PFSK-1 (cell line): ENCODE data around the gene VSIG8.

ENCODE experiments used
- FOXP2 ChIP-seq: optimal IDR thresholded peaks from 2 replicates; pipeline ENCODE3; 2011; ENCODE audit warnings: borderline replicate concordance, control low read depth, inconsistent platforms; ENCODE audit not compliant: insufficient read depth; ENCODE audit errors: extremely low read length, extremely low read depth
- POLR2AphosphoS5 ChIP-seq: IDR thresholded peaks from 2 replicates; pipeline ENCODE4 v1.6.1; 2012; ENCODE audit warnings: low read depth, mild to moderate bottlenecking, control low read depth, low read length, moderate library complexity
- REST ChIP-seq, 2 experiments: IDR thresholded peaks; 2 replicates each; pipeline versions ENCODE4 v1.6.1 to v1.8.0; 2011 to 2012; ENCODE audit warnings: low read depth in 2 of 2, low read length in 2 of 2, control low read depth in 1 of 2, inconsistent platforms in 1 of 2, mild to moderate bottlenecking in 1 of 2, moderate library complexity in 1 of 2; ENCODE audit not compliant: insufficient read depth in 1 of 2
- SIN3A ChIP-seq: IDR thresholded peaks from 2 replicates; pipeline ENCODE4 v1.6.1; 2012; ENCODE audit warnings: mild to moderate bottlenecking, low read length, moderate library complexity, borderline replicate concordance; ENCODE audit not compliant: insufficient read depth
- TAF1 ChIP-seq: IDR thresholded peaks from 2 replicates; pipeline ENCODE4 v1.6.1; 2012; ENCODE audit warnings: low read length, control low read depth, borderline replicate concordance; ENCODE audit not compliant: insufficient read depth

Gene VSIG8

DNA sequence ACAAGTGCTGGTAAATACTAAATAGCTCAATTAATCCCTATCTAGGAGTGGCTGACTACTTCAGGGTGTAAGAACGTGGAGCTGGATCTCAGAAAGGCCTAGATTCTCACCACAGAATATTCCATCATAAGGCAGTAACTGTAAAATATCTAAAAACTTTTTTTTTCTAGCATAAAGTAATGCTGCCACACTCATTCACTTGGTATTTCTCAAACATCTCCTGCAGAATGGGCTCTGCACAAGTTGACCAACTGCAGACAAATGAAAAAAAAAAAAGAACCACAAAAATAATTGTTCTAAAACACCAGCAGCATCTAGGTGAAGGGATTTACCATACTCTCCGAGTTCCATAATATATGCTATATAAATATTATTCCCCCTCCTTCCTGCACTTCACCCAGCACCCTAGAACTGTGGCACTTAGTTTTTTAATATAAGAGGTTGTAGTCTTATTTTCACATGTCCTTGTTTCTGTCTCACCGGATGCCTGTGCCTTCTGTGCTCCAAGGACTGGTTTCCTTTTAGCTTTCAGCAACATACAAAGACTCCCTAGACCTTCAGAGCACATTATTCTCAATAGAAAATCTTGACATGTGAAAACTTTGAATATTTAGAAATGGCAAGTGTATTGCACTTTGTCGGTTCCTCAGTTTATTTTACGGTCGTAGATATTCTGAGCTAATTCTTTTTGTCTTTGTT is 8.9 kb downstream of the VSIG8 start:
- TF ChIP-seq TAF1 (no peak), POLR2AphosphoS5 (no peak), SIN3A (no peak), FOXP2 (no peak)

DNA sequence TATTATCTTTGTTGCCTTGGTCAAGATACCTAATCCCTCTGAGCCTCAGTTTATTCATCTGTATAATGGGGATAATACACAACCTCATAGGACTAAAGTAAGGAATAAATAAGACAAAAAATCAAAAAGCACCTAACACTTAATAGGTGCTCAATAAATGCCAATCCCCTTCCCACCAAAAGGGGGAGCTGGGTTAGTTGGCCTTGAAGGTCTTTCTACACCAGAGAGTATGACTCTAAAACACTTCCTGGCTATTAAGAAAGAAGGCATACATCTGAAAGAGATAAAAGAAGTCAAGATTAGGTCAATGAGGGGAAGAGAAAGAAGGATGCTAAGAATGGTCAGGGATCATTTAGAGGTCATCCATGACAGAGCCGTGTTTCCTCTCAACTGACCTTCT is 11.1 kb downstream of the VSIG8 start:
- TF ChIP-seq POLR2AphosphoS5, result no peak
- TF ChIP-seq REST (IDR thresholded peaks at IDR 0.05; ENCODE audit: insufficient read depth in 1 of 2, low read depth in 2 of 2, low read length in 2 of 2), result no peak
- TF ChIP-seq TAF1, result no peak
- no peak for TF ChIP-seq SIN3A
- TF ChIP-seq FOXP2, result no peak

DNA sequence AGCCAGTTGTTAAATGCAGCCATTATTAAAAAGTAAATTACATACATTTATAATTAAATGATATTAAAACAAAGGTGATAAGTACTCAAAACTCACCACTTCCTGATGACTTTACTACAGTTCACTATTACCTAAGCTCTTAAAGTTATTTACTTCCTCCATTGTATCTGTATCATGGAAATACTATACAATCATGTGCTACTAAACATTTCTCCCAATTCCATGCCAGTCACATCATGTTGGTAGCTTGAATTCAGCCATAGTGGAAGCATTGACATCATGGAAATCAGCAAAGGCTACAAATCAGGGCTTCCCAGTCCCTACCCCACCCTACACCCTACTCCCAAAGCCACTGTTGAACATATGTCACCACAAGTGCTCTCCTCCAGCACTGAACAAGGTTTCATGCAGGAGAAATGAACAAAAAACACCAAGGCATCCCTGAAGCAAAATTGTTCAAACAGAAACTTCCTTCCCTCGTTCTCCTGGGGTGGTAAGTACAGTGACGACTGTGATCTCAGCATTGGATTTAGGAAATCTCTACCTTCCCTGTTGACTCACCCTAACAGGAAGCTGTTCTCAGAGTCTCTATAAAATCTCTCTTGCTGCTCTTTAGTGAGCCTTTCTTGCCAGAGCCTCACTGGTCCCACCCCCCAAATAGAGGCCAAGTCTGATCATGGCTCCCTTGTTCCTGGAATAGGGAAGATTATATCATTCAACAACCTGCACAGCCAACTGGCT is 12.7 kb downstream of the VSIG8 start:
- TF ChIP-seq POLR2AphosphoS5 (no peak), REST (IDR thresholded peaks at IDR 0.05; ENCODE audit: insufficient read depth in 1 of 2, low read depth in 2 of 2, low read length in 2 of 2) (no peak), TAF1 (no peak), FOXP2 (no peak), SIN3A (no peak)

GRCh38 chr1:159848326-159848725 is 14.1 kb downstream of the VSIG8 start:
- TF ChIP-seq FOXP2 (no peak), REST (IDR thresholded peaks at IDR 0.05; ENCODE audit: insufficient read depth in 1 of 2, low read depth in 2 of 2, low read length in 2 of 2) (no peak), TAF1 (no peak), POLR2AphosphoS5 (no peak), SIN3A (no peak)

DNA sequence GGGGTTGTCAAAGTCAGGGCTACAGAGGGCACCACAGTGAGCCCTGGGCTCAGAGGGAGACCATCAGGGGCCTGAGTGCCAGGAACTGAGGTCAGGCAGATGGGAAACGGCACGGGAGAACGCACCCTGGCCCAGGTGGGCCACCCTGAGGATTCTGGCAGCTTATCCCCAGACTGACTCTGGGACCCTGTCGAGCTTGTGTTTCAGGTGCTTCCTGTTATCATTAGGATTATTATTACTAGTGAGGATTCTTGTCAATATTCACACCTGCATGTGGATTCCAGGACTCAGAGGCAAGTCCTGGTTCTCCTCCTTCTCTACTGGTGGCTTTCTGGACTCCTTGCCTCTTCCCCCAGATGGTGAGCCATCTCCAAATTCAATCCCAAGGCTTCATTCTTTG is 15.2 kb downstream of the VSIG8 start:
- TF ChIP-seq REST (IDR thresholded peaks at IDR 0.05; ENCODE audit: insufficient read depth in 1 of 2, low read depth in 2 of 2, low read length in 2 of 2) (no peak), POLR2AphosphoS5 (no peak)
